ENCODE data around the gene VDAC2. TPM values are rescaled to one million over a fixed set of nuclear protein-coding genes. Genes with fewer than 3 reads are reported as not detected.
"Not testable (repeated sequence)": the region's sequence is repeated elsewhere in the genome, so short reads cannot be mapped to it uniquely, and the experiment has no call there.

VDAC2 gene
- total and polyA plus RNA-seq, 5 donors: 362 to 429 (median 371) TPM

DNA sequence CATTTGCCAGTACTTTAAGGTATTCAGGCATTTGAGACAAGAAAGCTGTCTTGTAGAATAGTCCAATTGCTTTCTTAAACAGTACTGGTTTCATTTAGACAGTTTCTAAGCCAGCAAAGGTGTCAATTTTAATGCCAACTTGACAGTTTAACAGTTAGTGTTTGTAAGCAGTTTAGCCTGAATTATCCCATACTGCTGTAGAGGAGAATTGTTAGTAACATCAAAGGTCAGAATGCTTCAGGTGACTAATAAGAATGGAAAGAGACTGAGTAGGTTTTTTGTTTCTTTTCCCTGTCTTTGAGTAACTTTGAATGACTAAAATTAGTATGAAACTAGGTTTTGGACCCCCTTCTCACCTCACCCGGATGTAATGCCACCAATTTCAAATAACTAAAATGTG is 29.5 kb upstream of the VDAC2 start:
- Histone ChIP-seq H3K4me3 (ENCODE audit: low read length) (no peak overlapping the region), H3K27me3 (ENCODE audit: control insufficient read depth, insufficient read depth) (no peaks in the 10 kb centered on the region), H3K27ac (ENCODE audit: low read length) (no peak overlapping the region), H3K9me3 (ENCODE audit: control insufficient read depth, low read length) (no peaks in the 10 kb centered on the region), H3K4me1 (ENCODE audit: control insufficient read depth, insufficient read depth, low read length) (no peaks in the 10 kb centered on the region)
- intact Hi-C loops (cut with DNase I): loop anchor here in 1 of 4 donors (10.0 kb wide), 1 partner anchor 66 kb away; the partner anchor contains the start of gene SAMD8
- DNase-seq (no peak), ATAC-seq (no peak)
- WGBS: 88% methylated on average over 1 of the region's 1 CpG

DNA sequence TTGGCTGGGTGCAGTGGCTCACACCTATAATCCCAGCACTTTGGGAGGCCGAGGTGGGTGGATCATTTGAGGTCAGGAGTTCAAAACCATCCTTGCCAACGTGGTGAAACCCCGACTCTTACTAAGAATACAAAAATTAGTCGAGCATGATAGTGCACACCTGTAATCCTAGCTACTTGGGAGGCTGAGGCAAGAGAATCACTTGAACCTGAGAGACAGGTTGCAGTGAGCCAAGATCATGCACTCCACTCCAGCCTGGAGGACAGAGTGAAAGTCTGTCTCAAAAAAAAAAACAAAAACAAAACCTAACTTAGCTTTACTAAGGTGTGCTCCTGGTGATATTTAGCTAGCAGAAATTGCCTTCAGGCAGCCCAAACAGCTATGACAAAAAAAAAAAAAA is 24.3 kb upstream of the VDAC2 start:
- intact Hi-C loops (cut with DNase I): loop anchor here in 2 of 4 donors (5.0 to 10.0 kb wide), 2 partner anchors 46 to 72 kb away; partner anchors contain the start of gene SAMD8 (in 1 of the 2)
- no peak overlapping the region for H3K27ac ChIP-seq (ENCODE audit: low read length)
- 70% methylated on average over 4 of the region's 4 CpGs for WGBS
- ATAC-seq (no peak), DNase-seq (no peak)
- H3K4me3 ChIP-seq (ENCODE audit: low read length): no peak overlapping the region
- no peaks in the 10 kb centered on the region for H3K4me1 ChIP-seq (ENCODE audit: control insufficient read depth, insufficient read depth, low read length)
- no peaks in the 10 kb centered on the region for H3K9me3 ChIP-seq (ENCODE audit: control insufficient read depth, low read length)
- no peaks in the 10 kb centered on the region for H3K27me3 ChIP-seq (ENCODE audit: control insufficient read depth, insufficient read depth)

DNA sequence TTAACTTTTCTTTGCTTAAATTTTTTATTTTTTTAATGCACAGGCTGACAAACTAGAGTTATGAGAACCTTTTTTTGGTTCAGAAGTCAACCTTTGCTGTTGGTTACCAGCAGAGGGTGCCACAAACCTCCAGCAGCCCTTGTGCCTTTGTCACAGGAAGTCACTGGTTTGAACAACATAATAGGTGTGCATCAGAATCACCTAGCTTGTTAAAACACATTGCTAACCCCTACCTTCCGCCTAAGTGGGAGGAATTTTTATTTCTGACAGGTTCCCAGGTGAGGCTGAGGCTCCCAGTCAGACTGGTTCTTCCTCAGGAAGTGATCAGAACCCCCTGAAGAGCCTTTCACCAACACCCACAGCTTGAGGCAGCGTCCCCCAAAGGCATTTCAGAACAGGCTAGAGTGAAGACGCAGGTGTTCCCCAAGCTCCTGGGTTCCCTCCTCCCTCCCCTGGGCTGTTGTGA is 22.6 kb upstream of the VDAC2 start:
- ATAC-seq: no peak
- no peak overlapping the region for H3K4me3 ChIP-seq (ENCODE audit: low read length)
- H3K27ac ChIP-seq (ENCODE audit: low read length): no peak overlapping the region
- intact Hi-C loops (cut with DNase I): loop anchor here in 2 of 4 donors (5.0 to 10.0 kb wide), 2 partner anchors 44 to 73 kb away; partner anchors contain the start of gene SAMD8 (in 1 of the 2)
- peak in 1 of 3 donors; percentile 38 for DNase-seq
- no peaks in the 10 kb centered on the region for H3K27me3 ChIP-seq (ENCODE audit: control insufficient read depth, insufficient read depth)
- 81% methylated on average over 3 of the region's 3 CpGs for WGBS
- H3K9me3 ChIP-seq (ENCODE audit: control insufficient read depth, low read length): no peaks in the 10 kb centered on the region
- no peaks in the 10 kb centered on the region for H3K4me1 ChIP-seq (ENCODE audit: control insufficient read depth, insufficient read depth, low read length)

DNA sequence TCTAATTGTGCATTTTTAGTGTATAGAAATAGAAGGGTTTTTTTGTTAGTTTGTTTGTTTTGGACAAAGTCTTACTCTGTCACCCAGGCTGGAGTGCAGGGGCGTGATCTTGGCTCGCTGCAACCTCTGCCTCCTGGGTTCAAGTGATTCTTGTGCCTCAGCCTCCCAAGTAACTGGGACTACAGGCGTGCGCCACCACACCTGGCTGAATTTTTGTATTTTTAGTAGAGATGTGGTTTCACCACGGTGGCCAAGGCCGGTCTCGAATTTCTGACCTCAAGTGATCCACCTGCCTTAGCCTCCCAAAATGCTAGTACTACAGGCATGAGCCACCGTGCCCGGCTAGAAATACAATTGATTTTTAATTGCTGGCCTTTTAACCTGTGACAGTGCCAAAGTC is 22.1 kb upstream of the VDAC2 start:
- ATAC-seq; DNase-seq; H3K27me3 ChIP-seq (ENCODE audit: control insufficient read depth, insufficient read depth); H3K27ac ChIP-seq (ENCODE audit: low read length); H3K4me1 ChIP-seq (ENCODE audit: control insufficient read depth, insufficient read depth, low read length); H3K9me3 ChIP-seq (ENCODE audit: control insufficient read depth, low read length); H3K4me3 ChIP-seq (ENCODE audit: low read length): not testable (repeated sequence)
- intact Hi-C loops (cut with DNase I): loop anchor here in 2 of 4 donors (5.0 to 10.0 kb wide), 2 partner anchors 44 to 74 kb away; partner anchors contain the start of gene SAMD8 (in 1 of the 2)
- 97% methylated on average over 9 of the region's 9 CpGs for WGBS

DNA sequence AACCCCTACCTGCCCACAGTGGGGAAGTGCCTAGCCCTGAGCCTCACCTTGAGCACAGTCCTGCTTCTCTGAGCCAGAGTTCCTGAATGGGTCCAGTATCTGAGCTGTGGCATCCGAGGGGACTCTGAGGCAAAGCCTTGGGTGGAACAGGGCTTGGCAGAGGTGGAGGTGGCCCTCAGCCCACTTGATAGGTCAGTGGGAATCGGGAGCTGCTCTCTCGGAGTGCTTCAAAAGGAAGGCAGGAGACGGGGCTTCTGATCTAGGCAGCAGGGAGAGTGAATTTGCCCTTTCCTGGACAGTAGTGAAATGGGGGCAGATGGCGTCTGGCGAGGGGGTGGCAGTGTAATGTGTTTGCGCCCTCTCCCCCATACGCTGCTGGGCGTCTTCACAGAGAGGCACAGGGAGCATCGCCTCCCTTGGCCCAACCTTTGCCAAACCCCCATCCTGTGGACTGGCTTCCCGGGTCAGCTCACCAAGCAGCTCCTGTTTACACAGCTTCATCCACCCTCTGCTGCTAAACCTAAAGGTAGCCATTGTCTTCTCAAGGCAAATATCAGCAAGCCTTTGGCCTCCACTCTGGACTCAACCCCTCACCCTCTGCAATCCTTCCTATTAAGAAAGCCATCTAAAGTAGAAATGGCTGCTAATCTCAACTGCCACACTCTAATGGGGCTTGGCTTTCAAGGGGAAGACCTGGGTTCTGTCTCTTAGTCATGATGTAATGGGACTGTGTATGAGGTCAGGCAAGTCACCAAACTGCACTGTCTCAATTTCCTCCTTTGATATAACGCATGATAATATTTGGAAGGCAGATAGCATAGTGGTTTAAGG is 21.1 kb upstream of the VDAC2 start:
- ATAC-seq: no peak
- intact Hi-C loops (cut with DNase I): loop anchor here in 2 of 4 donors (5.0 to 10.0 kb wide), 2 partner anchors 43 to 75 kb away; partner anchors contain the start of gene SAMD8 (in 1 of the 2)
- Histone ChIP-seq H3K9me3 (ENCODE audit: control insufficient read depth, low read length) (no peaks in the 10 kb centered on the region), H3K27ac (ENCODE audit: low read length) (no peak overlapping the region), H3K4me1 (ENCODE audit: control insufficient read depth, insufficient read depth, low read length) (no peaks in the 10 kb centered on the region), H3K27me3 (ENCODE audit: control insufficient read depth, insufficient read depth) (no peaks in the 10 kb centered on the region), H3K4me3 (ENCODE audit: low read length) (no peak overlapping the region)
- no peak for DNase-seq
- WGBS: 87% methylated on average over 12 of the region's 12 CpGs

DNA sequence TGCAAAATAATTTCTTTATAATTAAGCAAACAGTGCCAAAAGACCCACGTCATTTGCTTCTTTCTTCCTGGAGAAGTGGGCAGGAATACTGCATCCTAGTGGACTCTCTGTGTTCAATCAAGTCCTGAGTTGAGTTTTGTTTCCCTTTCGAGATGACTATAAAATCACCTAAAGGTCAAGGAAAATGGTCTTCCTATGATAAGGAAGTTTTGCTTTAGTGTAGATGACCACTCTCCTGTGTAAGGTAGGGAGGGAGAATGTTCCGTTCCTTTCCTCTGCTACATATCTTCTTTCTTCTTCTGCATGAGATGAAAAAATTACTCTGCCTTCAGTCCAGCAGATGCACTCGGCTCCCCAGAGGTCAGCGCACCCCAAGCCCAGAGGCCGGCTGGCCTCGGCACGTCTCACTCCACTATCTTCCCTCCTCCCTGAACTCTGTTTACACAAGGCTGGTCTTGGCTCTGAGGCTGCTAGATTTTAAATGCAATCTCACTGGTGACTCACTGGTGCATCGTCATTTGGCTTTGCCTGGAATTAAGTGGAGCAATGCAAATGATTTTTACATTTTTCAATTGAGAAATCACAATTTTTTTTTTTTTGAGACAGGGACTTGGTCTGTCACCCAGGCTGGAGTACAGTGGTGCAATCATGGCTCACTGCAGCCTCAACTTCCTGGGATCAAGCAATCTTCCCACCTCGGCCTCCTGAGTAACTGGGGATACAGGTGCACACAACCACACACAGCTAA is 18.6 kb upstream of the VDAC2 start:
- intact Hi-C loops (cut with DNase I): no loop called here
- Histone ChIP-seq H3K27me3 (ENCODE audit: control insufficient read depth, insufficient read depth) (no peaks in the 10 kb centered on the region), H3K9me3 (ENCODE audit: control insufficient read depth, low read length) (no peaks in the 10 kb centered on the region), H3K4me3 (ENCODE audit: low read length) (no peak overlapping the region), H3K4me1 (ENCODE audit: control insufficient read depth, insufficient read depth, low read length) (no peaks in the 10 kb centered on the region), H3K27ac (ENCODE audit: low read length) (peak overlapping the region; percentile 42)
- WGBS: 42% methylated on average over 10 of the region's 10 CpGs
- DNase-seq (peak; percentile 76 to 84 (median 82)), ATAC-seq (peak; percentile 94 to 96)

DNA sequence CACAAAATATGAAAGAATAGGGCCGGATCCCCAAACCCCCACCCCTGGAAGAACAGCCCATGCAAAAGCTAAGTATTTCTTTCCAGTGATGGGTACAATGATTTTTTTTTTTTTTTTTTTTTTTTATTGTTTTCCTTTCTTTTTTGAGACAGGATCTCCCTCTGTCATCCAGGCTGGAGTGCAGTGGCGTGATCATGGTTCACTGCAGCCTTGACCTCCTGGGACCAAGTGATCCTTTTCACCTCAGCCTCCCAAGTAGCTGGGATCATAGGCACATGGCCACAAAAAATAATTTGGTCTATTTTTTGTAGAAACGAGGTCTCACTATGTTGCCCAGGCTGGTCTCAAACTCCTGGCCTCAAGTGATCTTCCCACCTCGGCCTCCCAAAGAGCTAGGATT is 16.0 kb upstream of the VDAC2 start:
- H3K4me1 ChIP-seq (ENCODE audit: control insufficient read depth, insufficient read depth, low read length); H3K27me3 ChIP-seq (ENCODE audit: control insufficient read depth, insufficient read depth); H3K9me3 ChIP-seq (ENCODE audit: control insufficient read depth, low read length); intact Hi-C loops (cut with DNase I); DNase-seq; H3K4me3 ChIP-seq (ENCODE audit: low read length); H3K27ac ChIP-seq (ENCODE audit: low read length); ATAC-seq: not testable (repeated sequence)
- WGBS: 94% methylated on average over 4 of the region's 4 CpGs

DNA sequence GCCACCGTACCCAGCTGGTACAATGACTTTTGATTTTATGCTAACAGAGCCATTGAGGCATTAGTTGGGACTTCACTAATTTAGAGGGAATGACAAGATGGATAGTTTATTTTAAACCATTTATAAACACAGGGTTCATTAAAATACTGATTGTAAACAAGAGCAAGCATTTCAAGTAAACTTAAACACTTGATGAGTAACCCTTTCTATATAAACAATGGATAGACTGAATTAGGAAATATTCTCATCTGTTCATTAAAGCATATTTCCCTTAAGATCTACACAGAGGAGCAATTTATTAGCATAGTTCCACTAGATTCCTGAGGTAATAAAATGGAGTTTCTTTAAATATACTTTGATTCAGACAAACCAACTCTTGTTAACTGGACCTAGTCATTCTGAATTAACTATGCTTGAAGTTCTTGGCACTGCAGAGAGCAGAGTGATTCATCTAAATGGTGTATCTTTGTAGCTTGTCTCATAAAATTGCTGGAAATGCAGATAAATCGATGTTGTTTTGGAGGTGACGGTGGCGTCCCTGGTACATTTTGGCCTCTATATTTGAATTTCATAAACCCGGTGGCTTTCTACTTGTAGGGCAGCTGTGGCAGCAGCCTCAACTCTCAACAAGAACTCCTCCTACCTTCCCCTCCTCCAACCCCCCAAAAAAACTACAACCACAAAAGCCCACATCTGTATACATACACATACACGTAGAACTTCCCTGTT is 15.4 kb upstream of the VDAC2 start:
- DNase-seq (no peak), ATAC-seq (no peak)
- Histone ChIP-seq H3K27ac (ENCODE audit: low read length) (no peak overlapping the region), H3K4me1 (ENCODE audit: control insufficient read depth, insufficient read depth, low read length) (no peaks in the 10 kb centered on the region), H3K9me3 (ENCODE audit: control insufficient read depth, low read length) (no peaks in the 10 kb centered on the region), H3K4me3 (ENCODE audit: low read length) (no peak overlapping the region), H3K27me3 (ENCODE audit: control insufficient read depth, insufficient read depth) (no peaks in the 10 kb centered on the region)
- intact Hi-C loops (cut with DNase I): no loop called here
- 92% methylated on average over 6 of the region's 6 CpGs for WGBS

DNA sequence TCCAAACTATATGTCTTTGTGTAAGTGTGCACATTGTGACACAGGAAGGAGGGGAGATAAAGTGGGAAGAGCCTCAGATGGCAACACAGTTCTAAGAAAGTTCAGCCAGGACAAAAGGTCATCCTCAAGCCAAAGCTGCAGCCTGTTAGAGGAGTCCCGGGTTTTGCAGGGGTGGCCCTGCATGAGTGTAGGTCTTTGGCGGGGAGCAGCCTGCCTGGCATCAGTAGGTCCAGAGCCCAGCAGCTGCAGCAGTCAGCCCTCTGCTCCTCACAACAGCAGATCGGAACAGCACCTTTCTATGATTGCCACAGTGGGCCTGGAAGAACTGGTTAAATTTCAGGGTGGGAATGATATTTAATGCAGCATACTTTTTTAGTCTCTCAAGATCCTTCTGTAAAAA is 13.5 kb upstream of the VDAC2 start:
- Histone ChIP-seq H3K9me3 (ENCODE audit: control insufficient read depth, low read length) (no peaks in the 10 kb centered on the region), H3K27me3 (ENCODE audit: control insufficient read depth, insufficient read depth) (no peaks in the 10 kb centered on the region), H3K27ac (ENCODE audit: low read length) (no peak overlapping the region), H3K4me1 (ENCODE audit: control insufficient read depth, insufficient read depth, low read length) (no peaks in the 10 kb centered on the region), H3K4me3 (ENCODE audit: low read length) (no peak overlapping the region)
- no peak for ATAC-seq
- no peak for DNase-seq
- 72% methylated on average over 3 of the region's 3 CpGs for WGBS
- intact Hi-C loops (cut with DNase I): no loop called here

DNA sequence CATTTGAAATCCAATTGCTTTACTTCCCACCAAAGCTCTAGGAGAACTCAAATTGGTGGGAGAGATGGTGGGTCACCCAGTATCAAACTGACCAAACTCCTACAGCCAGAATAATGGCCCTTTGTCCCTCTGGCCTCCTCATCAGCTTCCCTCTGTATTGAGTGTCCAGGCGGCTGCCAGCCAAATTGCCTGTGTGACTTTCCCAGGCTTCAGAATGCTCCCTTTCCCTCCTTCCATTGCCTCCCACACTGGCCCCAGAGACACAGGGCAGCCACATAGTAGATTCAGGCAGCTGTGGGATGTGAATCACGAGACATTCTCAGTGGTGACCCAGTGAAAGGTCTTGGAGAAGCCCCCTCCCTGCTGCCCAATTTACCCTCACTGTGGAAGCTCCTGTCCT is 12.7 kb upstream of the VDAC2 start:
- no peak overlapping the region for H3K4me3 ChIP-seq (ENCODE audit: low read length)
- intact Hi-C loops (cut with DNase I): no loop called here
- 77% methylated on average over 2 of the region's 2 CpGs for WGBS
- H3K4me1 ChIP-seq (ENCODE audit: control insufficient read depth, insufficient read depth, low read length): peaks cover 5% of the 10 kb centered on the region
- peak overlapping the region; percentile 42 for H3K27ac ChIP-seq (ENCODE audit: low read length)
- ATAC-seq (peak in 1 of 2 donors; percentile 12), DNase-seq (peak; percentile 43 to 73 (median 62))
- H3K9me3 ChIP-seq (ENCODE audit: control insufficient read depth, low read length): no peaks in the 10 kb centered on the region
- H3K27me3 ChIP-seq (ENCODE audit: control insufficient read depth, insufficient read depth): no peaks in the 10 kb centered on the region

Data from right cardiac atrium (tissue), 5 donors.